SHP77 treated with DMSO at 0.1 percent for 48 hours (cell line): ENCODE data around the gene PBLD.
"Not testable (repeated sequence)": the region's sequence is repeated elsewhere in the genome, so short reads cannot be mapped to it uniquely, and the experiment has no call there.

Experiments used
- DNase-seq: peaks from one replicate; lab custom pipeline; 2025; lab: John Stamatoyannopoulos, UW

The PBLD gene

DNA sequence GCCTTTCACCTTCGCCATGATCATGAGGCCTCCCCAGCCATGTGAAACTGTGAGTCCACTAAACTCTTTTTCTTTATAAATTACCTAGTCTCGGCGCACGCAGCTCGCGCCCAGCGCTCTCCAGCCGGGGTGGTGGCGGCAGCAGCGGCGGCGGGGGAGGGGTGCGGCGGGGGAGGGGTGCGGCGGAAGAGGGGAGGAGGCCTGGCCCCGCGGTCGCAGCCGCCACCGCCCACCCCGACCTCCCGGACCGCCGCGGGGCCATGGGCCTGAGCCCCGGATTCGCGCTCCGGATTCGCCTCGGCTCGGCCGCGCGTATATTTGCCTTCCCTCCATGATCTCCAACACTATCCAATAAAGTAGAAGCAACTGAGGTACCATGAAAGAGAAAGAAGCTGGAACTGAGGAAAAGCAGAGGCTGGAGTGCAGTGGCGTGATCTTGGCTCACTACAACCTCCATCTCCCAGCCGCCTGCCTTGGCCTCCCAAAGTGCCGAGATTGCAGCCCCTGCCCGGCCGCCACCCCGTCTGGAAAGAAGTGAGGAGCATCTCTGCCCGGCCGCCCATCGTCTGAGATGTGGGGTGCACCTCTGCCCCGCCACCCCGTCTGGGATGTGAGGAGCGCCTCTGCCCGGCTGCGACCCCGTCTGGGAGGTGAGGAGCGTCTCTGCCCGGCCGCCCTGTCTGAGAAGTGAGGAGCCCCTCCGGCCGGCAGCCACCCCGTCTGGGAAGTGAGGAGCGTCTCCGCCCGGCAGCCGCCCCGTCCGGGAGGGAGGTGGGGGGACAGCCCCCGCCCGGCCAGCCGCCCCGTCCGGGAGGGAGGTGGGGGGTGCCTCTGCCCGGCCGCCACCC lies 53.6 kb downstream of the PBLD start:
- not testable (repeated sequence) for DNase-seq

DNA sequence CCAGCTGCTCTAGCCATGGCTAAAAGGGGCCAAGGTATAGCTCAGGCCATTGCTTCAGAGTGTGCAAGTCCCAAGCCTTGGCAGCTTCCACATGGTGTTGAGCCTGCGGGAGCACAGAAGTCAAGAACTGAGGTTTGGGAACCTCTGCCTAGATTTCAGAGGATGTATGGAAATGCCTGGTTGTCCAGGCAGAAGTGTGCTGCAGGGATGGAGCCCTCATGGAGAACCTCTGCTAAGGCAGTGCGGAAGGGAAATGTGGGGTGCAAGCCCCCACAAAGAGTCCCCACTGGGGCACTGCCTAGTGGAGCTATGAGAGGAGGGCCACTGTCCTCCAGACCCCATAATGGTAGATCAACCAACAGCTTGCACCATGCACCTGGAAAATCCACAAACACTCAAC lies 54.9 kb downstream of the PBLD start:
- DNase-seq: not testable (repeated sequence)

DNA sequence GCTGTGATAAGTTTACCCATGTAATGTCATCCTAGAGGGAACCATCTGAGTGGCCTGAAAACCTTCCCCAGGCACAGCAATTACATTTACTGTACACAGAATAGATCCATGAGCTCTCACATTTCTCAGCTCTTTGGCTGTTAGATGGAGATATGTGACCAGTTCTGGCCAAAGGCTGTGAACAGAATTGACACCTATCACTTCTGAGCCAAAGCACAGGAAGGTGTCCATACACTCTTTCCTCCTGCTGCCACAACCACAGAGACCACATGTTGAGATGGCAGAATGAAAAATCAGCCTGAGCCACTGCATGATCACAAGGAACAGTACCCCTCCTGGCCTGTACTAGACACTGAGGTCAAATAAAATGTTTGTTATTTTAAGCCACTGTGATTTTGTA lies 56.5 kb downstream of the PBLD start:
- no peak for DNase-seq

DNA sequence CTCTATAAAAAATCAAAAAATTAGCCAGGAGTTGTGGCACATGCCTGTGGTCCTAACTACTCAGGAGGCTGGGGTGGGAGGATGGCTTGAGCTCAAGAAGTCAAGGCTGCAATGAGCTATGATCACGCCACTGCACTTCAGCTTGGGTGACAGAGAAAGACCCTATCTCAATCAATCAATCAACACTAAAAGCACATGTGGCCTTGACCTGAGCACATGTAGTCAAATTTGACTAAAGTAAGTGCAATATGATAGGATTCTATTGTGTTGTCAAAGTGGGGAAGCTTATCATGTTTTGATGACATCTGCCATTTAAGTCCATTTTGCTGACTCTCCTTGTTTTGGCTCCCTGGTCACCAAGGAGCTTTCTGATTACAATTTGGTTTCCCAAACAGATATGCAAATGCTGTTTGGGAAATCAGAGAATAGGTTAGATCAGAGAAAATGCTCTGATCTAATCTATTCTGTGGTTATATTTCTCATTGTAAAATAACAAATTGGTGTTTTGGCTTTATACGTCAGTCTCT lies 57.1 kb downstream of the PBLD start:
- DNase-seq: no peak

DNA sequence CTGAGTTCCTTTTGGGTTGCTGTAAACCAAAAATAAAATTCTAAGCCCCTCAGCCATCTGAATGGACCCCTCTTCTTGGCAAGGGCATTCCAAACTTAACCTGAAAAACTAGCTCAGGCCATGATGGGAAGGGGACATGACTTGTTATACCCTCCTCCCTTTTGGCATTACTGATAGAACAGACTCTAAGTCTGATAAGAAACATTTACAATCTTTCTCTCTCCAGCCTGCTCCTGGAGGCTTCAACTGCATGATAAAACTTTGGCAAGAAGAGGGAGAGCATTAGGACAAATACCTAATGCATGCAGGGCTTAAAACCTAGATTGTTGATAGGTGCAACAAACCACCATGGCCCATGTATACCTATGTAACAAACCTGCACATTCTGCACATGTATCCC lies 59.9 kb downstream of the PBLD start:
- DNase-seq: no peak

DNA sequence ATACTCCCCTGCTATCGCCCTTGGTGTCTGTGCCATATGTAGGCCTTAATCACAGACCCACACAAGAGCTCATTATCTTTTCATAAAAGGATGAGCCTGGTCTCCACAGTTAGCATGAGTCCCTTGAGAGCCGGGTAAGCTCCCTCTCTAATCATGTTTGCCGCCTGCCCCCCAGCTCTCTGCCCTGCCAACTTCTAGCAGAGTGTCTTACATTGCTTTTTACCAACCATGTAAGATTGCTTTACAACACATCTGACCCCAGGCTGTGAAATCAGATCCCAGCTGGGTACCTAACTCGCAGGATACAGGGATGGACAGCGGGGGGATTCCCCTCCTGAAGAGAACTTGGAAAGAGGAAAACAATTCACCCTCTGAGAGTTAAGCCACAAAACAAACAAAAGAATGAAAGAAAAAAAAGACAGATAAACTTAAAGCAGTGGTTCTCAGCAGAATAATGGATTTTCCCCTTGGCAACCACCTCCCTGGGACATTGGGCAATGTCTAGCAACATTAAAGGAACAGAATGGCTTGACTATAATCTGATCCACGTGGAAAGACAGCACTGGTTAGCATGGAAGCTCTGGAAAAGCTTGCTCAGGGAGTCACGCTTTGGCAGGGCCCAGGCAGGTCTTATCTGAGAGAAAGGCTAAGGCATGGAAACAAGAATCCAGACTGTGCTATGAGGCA lies 61.4 kb downstream of the PBLD start:
- DNase-seq: no peak

DNA sequence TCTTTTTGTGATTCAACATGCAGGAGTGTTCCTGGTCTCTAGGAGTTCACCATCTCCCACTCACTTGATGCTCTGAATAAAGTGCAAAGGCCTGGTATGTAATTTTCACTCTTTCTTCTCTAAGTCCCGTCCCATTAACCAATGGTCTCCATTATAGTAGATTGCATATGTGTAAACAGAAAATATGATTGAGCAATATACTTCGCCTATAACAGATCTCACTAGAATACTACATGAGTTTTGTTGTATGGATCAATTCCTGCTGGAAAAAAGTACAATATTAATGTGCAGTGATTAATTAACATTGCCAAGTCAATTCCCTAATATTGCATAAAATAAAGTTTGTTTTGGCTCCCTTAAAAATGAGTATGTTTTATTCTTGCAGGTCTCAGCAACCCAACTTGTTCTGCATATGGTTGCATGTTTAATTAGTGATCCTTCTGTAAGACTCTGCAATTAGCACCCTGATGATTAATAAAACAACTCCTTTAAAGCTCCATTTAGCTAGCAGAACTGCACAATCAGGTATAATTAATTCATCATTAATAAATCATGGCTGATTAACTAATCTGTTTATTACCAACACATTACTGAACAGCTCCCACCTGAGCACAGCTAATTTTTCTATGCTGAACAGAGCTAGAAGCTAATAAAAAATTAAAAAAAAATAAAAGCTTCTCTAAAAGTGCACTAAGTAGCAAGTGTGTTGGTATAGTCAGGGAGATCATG lies 63.0 kb downstream of the PBLD start:
- no peak for DNase-seq

DNA sequence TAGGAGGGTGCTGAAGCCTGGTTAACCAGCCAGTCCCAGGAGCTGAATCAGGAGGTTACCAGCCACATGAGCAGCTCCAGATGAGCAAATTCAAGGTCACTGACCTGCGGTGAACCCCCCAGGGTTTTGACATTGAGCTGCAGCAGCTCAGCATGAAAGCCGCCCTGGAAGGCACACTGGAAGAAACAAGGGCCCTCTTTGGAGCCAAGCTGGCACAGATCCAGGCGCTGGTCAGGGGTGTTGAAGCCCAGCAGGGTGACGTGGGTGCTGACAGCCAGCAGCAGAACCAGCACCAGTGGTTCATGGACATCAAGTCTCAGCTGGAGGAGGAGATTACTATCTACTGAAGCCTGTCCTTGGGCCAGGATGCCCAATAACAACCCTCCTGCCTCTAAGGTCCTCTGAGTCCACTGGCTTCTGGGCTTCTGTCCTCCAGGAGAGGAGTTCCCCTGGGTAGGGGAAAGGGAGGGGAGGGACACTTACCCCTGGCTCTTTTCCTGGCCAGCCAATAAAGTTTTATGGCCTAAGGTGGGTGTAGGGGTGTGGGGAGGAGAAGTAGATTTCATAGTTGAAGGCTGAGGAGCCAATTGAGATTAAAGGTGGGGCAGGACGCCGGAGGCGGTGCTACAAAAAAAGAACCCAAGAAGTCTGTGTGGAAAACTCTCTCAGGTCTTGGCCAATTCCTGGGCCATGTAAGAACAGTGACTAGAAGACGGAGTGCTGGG lies 71.4 kb downstream of the PBLD start:
- DNase-seq: no peak

DNA sequence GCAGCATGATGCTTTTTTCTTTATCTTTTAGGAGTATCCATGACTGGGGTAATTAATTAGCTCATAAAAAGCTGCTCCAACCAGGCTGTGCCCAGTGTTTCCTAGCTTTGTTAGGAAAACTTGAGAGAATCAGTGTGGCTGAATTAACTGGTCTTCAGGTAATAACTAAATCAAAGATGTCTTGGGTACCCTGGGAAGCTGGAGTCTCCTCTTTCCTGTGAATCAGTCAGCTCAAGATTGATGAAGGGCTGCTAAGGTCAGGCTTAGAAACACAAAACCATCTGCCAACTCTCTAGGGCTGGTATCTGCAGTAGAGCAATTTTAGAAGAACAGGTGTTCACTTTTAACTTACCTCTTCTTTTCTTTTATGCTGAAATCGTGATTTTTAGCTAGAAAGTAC lies 79.4 kb downstream of the PBLD start:
- no peak for DNase-seq

DNA sequence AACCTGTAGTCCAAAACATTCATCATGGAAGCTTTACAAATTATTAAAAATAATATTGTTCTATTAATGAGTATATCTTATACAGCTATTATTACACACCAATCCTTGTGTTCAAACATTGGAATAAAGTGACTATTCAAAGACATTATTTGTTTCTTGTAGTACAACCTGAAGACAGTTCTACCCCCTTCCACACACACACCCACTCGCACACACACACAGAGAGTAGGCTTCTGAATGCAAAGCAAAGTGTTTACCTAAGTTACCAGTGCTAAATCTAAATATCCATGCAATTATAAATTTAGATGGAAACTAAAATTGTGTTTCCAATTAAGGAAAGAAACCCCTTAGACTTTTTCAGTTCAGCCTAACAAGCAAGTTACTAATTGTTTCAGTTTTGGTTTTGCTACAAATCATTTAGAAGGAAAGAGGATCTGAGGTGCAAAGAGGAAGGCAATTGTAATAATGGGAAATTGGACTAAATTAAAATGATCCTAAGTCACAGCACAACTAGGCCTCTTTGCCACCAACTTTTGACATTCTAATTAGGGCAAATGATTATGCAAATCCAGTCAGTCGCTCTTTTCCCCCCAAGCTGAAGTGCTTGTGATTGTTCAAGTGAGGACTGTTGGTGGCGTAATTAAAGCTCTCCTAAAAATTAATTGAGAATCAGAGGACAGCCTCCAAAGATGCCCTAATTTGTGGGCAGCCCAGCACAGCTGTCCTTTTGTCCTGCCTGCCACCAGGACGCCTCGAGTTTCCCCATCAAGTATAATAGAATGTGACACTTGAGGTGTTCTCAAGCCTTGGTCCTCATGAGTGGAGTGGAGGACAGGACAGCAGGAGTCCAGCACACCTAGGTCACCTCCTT lies 80.9 kb downstream of the PBLD start:
- DNase-seq: no peak

DNA sequence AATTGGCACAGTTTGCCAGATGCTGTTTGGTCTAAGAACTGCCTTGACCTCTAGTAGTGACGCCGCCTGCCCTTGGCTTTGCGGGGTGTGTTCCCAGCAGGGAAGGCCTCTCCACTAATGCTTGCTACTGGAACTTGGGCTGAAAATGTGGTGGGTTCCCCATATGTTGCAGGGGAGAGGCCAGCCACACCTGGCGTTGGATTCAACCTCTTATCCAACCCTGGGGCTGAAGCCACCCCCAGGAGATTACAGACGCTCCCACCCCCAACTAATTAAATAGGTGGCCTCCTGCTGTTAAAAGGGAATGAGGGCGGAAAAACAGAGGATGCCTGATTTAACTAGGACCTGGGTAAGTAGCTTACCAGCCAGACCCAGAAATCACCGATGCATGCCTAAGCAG lies 81.6 kb downstream of the PBLD start:
- no peak for DNase-seq

DNA sequence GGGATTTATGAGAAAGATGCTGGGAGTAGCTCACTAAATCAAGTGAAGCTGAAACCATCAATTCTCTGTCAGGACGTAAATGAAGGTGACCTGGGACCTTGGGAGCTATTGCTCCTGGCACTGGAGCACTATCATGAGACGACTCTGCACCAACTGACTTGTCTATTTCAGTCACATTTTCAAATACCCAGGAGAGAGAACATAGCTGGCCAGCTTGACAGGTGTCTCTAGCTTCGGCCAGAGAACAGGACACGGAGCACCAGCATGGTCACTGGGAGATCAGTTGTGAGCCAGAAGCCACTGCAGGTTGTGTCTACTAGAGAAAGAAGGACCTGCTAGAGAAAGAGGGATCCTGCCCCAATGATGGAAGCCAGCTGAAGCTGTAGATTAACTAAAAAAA lies 83.4 kb downstream of the PBLD start:
- DNase-seq: no peak

DNA sequence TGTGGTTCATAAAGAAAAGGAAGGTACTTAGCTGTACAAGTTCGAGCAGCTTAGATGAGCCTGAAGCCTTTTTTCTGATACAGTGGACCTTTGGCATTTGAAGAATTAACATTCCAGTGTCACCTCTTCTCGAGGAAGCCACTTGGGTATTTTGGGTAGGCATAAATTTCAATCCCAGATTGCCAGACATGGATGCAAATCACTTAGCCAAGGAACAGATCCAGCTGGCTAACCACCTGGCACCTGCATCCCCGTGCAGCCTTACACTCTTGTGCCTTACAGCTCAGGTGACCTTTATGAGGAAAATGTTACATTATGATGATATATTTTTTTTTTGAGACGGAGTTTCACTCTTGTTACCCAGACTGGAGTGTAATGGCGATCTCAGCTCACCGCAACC lies 84.8 kb downstream of the PBLD start:
- DNase-seq: no peak

DNA sequence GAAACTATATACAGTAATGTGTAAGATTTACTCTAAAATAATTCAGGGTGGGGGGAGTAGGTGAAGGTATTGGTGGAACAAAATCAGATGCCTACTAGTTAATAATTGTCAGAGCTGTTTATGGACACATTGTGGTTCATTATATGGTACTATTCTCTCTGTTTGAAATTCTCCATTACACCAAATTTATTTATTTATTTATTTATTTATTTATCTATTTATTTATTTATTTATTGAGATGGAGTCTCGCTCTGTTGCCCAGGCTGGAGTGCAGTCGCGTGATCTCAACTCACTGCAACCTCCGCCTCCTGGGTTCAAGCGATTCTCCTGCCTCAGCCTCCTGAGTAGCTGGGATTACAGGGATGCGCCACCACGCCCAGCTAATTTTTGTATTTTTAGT lies 86.3 kb downstream of the PBLD start:
- not testable (repeated sequence) for DNase-seq

DNA sequence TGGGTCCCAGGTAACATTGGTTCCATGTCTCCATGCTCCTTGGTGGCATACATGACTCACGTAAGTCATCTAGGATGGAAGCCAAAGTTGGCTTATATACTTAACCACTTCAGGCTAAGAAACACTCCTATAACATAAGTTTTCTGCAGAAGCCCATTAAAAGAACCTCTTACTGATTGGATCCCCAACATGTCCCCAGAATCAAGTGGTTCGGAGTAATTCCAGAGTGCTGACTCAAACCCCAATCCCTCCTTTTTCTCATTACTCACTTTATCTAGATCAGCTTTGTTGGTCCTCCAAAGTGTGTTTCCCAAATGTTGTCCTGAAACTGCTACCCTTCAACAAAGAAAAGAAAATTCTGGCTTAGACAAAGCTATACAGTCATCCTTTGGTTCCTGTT lies 90.7 kb downstream of the PBLD start:
- no peak for DNase-seq

DNA sequence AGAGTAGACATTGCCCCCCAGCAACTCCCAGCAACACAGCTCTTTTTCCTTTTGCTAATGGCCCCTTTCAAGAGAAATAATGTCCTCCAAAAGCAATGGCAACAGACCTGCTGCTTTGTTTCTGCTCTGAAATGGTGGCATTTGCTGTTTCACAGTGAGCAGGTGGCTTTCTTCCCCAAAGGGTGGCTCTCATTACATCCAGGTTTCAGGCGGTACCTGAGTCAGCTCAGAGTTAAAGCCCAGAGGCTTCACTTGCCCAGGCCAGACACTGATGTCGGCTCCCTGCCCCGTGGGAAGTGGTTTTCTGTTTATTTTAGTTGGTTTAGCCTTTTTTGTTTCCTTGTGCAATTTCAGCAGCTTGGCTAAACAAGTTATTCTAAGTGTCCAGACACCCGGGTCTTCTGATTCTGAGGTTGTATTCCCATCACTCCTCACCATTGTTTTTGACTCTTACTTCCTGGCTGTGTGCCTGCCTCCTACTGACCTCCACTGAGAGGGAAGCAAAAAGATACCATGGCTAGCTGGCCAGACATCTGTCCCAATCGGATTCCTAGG lies 93.1 kb downstream of the PBLD start:
- DNase-seq: no peak

DNA sequence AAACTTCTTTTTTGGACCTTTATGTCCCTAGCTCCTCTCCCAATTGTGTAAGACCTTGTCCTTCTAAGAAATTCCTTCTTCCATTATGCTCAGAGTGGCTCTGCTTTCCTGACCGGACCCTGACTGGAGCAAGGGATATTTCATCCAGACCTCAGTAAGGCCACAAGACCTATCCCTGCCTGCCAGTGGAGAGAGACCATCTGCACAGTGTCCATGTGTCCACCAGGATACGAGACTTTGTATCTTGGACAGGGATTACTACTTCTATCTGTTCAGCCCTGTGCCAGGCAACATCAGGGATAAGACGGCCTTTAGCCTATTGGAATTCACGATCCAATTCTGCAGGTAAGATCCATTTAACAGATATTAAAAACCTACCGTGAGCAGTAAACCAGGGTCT lies 93.7 kb downstream of the PBLD start:
- no peak for DNase-seq

DNA sequence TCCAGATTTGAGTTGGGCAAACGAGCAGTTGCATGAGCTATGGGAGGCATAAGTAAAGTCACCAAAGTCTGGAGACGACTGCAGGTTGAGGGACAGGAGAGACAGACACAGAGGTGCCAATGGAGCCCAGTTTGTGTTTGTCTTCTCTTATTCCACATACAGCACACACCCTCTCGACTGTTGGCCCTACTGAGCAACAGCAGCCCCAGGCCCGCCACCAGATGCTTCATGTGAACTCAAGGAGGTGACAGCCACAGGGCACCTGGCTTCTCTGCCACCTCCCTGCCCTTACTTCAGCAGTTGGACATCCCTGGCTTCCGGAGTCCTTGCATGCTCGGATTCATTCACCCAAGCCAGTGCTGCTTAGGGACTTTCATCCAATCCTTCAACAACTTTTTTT lies 94.4 kb downstream of the PBLD start:
- DNase-seq: no peak

DNA sequence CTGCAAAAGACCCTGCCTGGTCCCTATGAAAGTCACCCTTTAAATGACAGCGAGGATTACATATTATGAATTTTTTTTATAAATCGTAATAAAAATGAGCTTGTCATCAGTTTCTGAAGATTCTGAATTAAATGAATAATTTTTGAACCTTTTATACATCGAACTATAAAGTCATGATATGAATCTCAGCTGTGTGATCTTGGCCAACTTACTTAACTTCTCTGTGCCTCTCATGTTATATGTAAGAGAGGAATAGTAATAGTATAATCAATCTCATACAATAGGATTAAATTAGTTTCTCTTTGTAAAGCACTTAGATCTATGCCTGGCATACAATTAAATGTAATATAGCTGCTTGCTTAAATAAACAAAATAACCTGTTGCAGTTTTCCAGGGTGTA lies 95.6 kb downstream of the PBLD start:
- DNase-seq: no peak

DNA sequence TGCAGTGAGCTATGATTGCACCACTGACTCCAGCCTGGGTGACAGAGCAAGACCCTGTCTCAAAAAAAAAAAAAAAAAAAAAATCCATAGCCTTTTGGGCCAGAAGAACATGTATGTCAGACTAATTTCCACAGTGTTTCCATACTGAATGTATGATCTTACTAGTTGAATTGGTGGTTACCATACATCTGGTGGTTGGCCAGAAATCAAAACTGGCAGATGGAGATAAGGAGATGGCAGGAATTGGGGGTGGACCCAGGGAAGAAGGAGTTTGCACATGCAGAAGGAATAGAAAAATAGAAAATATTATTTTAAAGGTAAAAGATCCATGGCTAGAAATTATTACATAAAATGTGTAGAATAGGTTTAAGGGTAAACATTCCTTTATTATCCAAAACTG lies 97.1 kb downstream of the PBLD start:
- DNase-seq: no peak

DNA sequence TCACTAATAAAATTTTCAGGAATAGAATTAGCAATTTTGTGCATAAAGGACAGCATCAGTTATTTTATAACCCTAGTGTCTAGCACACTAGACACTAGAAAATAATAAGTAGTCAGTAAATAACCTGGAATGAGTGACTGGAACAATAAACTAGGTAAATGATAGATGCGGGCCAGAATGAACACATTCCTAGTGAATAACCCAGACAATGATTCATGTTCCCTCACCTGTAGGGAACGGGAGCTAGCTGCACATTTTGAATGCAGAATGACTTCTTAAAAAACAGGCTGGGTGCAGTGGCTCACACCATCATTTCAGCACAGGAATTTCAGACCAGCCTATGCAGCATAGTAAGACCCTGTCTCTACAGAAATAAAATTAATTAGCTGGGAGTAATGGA lies 97.6 kb downstream of the PBLD start:
- no peak for DNase-seq
